ENCODE data around the gene RPE.

GRCh38 chr2:209958016-209958415 lies 44.4 kb upstream of the RPE start:
- no peak for TF ChIP-seq CTCF (IDR thresholded peaks at IDR 0.05 in 8 of 11, conservative IDR thresholded peaks at IDR 0.05 in 3 of 11)
- TF ChIP-seq POLR2A (IDR thresholded peaks at IDR 0.05), result no peak
- TF ChIP-seq POLR2AphosphoS5 (IDR thresholded peaks at IDR 0.05), result no peak
